ENCODE measurements around the gene ATP10A. TPM values are rescaled to one million over a fixed set of nuclear protein-coding genes. Genes with fewer than 3 reads are reported as not detected.
"Not testable (repeated sequence)": the region's sequence is repeated elsewhere in the genome, so short reads cannot be mapped to it uniquely, and the experiment has no call there.

Gene ATP10A
- total RNA-seq, 1 experiment from 2014 or later = 1.3 TPM

DNA sequence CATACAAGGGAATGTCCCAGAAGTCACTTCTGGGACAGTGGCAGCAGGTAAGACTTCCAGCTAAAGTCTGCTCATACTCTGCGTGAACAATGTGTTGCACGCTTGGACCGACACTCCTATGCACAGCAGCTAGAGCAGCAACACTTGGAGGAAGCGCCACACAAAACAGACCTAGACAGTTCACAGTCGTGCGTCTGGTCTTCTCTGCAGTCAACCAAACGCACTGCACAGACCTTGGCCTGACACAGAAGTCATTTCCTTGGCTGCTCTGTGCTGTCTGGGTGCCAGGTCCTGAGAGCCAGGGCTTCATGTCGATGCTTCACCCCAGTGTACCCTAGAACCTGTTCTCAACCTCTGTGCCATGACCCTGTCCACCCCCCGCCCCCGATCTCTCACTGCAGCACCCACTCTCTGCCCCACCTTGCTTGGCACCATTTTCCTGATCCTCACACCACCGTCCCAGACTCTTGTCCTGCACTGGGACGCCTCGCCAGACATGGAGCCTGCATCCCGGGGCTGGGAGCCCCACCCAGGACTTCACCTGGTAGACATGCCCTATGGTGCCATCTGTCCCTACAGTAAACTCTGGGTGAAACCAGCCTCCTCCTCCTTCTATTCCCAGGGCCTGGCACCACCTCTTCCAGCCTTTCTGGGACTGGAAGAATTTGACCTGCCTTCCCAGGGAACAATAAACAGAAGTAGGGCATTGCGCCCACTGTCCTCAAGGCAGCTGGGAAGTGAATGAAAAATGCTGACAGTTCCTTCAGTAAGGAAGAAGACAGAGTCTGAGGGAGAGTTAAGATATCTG lies 3.1 kb downstream of the ATP10A start:
- DNase-seq (ENCODE audit: low spot score) = peak; percentile 36

DNA sequence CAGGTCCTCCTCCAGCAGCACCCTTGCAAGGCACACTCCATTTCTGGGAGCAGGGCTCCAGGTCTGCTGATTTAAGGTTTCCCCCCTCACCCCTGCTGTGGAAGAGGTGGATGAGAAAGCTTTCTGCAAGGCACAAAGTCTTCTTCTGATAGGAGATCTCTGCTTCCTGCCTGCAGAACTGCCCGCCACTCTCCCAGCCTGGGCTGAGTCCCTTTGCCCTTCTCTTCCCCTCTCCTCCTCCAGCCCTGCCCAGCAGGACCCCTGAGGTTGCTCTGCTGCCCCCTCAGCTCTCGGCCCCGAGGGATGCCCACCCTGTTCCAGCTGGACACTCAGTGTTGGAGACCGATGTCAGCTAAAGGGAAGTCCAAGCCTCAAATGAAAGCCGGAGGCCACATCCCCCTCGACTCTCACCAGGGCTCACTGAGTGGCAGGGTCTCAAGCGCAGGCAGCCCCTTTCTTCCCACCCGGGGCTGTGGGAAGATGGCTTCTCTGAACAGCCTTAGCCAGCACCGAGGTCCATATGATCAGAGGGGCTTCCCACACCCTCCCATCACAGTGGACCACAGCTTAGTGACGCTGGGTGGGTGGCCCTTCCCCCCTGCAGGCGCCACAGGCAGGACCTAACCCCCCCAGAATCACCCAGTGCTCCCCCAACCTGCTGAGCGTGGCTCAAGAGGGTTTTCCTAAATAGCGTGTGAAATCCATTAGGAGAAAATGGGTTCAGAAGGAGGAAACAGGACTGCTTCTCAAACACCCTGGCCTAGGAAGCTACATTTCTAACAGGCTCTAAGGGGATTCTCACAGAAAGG lies 4.0 kb downstream of the ATP10A start:
- no peak for DNase-seq (ENCODE audit: low spot score)

DNA sequence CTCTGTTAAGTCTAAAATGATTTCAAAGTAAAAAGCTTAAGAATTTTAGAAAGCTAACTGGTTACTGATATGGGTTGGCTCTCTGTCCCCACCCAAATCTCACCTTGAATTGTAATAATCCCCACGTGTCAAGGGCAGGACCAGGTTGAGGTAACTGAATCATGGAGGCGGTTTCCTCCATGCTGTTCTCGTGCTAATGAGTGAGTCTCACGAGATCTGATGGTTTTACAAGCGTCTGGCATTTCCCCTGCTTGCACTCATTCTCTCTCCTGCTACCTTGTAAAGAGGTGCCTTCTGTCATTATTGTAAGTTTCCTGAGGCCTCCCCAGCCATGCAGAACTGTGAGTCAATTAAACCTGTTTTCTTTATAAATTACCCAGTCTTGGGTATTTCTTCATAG lies 7.1 kb downstream of the ATP10A start:
- DNase-seq (ENCODE audit: low spot score) = not testable (repeated sequence)

DNA sequence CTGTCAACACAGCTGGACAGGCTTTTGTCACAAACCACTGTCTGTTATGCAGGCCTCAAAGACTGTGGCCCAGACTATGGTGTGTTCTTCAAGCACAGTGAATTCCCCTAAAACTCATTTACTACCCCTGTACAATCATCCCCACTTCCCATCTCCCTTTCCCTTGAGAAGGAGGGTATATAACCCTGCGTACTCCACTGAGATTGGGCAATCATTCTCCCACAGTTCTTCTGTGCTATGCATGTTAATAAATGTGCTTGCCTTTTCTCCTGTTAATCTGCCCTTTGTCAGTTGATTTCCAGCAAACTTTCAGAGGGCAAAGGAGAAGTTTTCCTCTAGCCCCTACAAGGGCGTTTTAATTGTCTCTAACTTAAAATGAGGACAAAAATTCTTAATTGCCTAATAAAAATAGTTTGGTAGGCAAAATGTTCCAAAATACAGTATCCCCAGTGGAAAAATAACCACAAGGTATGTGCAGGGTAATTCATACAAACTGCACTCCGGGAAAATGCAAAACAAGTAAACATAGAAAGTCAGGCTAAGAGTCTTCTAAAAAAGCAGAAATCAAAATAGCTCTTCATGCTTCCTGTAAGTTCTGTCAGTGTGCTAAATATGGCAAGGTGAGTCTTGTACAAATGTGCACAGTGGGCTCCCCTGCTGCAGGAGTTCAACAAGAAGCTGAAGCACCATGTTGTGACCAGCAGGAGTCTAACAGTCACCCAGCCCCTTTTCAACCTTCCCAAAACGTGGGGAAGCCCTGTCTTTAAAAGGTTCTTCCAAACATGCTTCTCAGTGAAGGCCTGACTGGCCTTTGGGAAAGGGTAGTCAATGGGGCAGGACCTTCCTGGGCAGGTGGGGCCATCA lies 10.2 kb downstream of the ATP10A start:
- DNase-seq (ENCODE audit: low spot score) = no peak

DNA sequence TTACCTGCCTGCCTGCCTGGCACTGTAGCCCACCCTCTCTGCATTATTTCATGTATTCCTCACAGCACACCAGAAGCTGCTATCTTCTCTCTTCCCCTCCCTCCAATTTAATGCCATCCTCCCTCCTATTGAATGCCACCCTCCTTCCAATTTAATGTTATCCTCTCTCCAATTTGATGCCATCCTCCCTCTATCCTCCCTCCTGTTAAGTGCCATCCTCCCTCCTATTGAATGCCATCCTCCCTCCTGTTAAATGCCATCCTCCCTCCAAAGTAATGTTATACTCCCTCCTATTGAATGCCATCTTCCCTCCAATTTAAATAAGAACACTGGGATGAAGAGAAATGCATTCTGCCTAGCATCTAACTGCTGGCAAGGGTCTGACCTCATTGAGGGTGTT lies 11.1 kb downstream of the ATP10A start:
- no peak for DNase-seq (ENCODE audit: low spot score)

DNA sequence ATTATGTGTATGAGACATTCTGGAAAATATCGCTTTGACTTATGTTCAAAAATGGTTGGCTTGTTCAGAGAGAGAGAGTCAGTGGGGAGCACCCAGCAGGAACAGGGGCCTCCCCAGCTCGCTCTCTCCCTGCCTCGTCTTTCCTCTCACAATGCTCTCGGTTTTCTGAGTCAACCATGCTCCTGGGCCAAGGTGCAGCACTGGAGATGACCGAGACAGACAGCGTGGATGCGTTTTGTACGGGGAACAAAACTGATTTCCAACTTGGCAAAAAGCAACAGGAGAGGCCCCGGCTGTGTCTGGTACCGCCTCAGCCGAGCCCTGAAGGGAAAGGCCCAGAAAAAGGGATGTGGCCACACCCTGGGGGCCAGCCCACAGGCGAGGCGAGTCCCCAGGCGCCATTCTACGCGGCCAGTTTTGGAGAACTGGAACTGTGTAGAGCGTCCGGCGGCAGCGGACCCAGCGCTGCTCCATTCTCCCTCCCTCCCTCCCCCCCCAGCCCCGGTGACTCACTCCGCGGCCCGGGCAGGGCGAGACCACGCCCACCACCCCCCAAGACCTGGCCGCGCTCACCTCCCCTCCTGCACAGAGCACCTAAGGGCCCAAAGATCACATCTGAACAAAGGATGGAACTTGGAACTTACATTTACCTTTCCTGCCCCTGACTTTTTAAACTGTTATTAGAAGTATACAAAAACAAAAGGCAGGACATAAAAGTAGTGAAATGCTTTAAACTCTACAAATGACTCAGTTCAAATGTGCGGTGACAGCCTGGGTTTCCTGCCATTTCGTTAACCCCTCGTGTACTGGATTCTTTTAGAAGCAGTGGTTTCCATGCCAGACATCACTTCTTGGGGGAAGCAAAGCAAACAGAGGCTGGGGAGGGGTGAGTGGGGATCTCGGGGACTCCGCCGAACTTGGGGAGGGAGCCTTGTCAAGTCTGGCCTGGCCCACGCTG lies 12.7 kb downstream of the ATP10A start:
- peak; percentile 65 for DNase-seq (ENCODE audit: low spot score)

DNA sequence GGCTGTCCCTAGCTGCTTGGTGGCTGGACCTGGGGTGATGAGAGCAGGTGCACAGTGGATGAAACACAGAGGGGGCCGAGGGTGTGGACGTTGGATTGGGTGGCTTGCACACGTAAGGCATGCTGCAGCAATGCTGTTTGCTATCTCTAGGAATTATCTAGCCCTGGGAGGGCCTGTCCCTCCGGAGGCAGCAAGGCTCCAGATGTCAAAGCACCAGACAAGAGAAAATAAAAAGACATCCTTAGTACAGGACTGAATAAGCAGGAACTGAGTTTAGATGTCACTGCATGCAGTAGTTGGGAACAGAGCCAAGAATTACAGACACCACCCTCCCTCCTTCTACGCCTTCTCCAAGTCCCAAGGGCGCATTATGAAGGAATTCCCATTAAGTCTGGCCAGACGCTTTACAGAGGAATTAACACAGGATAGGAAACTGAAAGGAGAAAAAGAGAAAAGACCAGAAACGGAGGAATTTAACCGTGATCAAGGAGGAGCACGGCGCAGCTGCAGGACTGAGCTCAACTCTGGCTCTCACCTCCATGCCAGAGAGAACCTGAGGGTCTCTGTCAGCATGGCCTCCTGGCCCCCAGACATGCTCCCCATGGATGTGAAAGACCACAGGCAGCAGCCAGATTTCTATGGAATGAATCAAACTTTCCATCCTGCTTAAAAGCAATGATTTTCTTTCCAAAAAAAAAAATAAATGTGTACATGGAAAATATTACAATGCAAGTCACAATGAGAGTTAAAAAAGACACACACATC lies 13.8 kb downstream of the ATP10A start:
- DNase-seq (ENCODE audit: low spot score) = peak; percentile 71

DNA sequence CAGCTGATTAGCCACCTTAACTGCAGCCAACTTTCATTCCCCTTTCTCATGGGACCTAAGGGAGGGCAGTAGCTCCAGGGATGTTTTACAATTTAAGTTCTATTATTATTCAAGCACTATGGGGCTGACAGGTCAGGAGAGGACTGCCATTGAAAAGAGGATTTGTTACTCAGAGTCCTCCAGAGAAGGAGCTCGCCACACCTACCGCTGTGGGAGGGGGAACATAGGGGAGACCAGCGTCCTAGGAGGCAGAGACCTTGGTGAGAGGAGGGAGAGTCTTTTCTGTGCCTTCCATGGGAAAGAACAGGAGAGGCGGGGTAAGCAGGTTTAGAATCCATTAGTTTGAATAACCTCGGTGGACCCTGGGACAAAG lies 14.4 kb downstream of the ATP10A start:
- DNase-seq (ENCODE audit: low spot score) = no peak

DNA sequence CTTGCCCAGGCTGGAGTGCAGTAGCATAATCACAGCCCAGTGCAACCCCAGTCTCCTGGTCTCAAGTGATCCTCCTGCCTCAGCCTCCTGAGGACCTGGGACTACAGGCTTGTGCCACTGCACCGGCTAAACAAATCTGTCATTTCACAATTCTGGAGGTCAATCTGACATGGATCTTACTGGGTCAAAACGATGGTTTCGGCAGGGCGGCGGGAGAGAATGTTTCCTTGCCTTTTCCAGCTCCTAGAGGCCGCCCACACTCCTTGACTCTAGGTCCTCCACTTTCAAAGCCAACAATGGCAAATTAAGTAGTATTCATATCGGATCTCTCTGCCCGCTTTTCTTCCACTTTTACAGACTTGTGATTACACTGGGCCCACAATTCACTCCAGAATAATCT lies 14.8 kb downstream of the ATP10A start:
- no peak for DNase-seq (ENCODE audit: low spot score)

DNA sequence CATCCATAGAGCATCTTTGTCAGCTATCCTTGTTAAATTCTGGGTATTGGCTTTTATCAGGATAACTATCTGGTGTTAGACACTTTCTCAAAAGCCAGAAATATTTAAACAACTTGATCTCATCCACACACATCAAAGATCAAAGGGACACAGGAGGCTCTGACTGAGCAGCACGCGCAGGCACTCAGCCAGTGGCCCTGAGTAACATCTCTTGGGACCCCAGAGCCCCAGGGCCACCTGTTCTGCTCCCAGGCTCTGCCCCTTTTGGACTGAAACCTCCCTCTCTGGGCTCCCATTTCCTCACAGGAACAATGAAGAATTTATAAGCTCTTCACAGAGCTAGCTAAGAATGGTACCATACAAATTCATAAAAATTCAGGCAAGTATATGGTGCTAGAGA lies 16.1 kb downstream of the ATP10A start:
- DNase-seq (ENCODE audit: low spot score) = no peak

DNA sequence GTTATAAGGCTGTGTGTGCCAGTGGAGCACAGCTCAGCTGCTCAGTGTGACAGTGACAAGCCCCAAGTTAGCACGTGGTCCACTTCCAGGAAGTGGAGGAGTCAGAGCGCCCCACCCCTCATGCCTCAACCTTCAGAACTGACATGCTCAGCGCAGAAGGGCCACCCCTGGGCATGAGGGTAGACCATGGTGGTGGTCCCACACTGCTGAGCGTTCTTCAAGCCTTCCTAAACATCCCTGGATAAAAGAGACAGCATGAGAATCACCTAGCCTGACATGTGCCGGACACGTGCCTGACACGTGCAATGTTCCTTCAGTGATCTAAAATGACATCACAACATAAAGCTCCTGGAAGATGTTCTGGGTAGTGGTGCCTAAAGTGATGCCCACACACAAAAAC lies 16.8 kb downstream of the ATP10A start:
- no peak for DNase-seq (ENCODE audit: low spot score)

DNA sequence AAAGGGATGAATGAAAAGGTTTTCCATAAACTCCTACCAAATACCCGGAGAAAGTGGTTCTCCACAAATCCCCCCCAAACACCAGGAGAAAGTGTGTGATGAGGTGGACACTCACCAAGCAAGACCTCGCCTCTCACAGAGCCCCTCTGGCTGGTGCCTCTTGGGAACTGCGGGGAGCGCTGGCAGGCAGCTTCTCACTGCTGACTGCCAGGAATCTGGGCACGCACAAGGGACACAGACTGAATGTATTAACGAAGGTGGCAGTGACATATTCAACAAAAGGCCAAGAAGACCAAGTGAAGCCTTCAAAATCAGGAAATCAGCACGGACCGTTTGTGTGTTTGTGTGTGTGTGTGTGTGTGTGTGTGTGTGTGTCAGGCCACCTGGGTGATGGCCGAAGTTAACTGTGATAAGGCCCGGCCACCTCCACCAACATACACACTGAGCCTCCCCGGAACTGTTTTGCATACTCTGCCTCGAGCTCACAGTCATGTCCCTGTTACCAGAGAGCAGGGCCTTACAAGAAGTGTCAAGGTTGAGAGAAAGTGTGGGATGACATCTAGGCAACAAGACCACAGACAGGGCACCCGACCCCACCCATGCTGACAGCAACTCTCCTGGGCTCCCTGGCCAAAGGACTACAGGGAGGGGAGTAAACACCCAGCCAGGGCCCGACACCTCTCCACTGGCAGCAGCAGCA lies 18.0 kb downstream of the ATP10A start:
- no peak for DNase-seq (ENCODE audit: low spot score)

DNA sequence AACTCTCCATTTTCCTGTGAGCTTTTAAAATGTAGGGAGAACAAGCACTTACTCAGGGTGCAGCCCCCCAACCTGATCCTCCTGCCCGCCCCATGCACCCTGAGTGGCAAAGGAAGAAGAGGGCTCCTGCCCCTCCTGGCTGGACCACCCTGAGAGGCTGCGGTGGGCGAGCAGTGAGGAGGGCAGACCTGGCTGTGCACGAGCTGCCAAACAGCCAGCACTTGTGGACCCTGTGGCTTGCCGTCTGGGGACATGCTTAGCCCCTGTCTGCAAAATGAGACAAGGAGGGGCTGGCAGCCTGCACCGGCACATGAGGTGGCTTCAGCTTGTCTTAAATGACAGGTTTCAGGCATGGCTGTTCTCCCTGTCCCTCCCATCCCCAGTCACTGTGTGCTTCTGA lies 18.6 kb downstream of the ATP10A start:
- DNase-seq (ENCODE audit: low spot score) = no peak

DNA sequence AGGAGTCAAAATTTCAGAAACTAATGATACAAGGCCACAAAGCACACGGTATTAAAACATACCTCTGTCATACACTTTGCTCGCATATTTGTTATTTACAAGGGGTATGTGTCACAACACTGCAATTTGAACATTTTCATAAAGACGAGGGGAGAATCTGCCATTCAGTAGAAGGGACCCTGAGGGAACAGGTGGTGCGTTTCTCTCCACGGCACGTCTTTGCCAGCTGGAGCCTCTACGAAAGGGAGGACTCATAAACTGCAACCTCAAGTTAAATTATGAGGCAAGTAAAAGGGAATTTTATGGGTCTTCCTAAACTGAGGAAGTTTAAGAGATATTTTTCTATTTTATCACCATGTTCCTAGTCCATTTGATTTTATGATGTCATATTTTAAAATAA lies 19.1 kb downstream of the ATP10A start:
- DNase-seq (ENCODE audit: low spot score) = no peak

DNA sequence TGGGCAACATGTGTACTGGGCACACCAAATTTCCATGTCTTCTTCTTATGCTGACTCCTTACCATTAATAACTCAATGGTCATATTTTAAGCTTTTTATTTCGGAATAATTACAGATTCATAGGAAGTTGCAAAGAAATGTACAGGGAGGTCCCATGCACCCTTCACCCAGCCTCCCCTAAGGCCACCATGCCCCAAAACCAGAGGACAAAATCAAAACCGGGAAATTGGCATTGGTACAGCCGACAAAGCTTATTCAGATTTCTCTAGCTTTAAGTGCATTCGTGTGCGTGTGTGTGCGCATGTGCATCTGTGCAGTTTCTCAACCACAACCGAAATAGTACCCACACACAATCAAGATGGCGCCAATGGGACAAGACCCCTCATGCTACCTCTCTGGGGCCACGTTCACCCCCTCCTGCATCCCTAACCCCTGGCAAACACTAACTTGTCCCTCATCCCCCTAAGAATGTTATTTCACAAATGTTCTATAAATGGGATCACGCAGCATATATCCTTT lies 23.4 kb downstream of the ATP10A start:
- no peak for DNase-seq (ENCODE audit: low spot score)

DNA sequence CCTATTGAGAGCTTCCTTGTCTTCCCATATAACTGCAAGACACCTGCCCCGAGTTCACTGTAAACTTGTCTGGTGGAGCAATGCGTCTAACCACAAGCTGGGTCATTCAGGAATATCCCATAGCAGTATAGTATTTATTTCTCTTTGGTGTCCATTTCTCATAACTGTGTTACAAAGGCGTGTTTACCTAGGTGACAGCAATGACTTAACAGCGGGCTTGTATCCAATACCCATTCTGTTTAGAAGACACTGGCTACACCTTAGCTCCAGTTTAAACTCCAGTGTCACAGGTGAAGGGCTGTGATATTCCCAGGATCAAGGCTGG lies 24.3 kb downstream of the ATP10A start:
- no peak for DNase-seq (ENCODE audit: low spot score)

DNA sequence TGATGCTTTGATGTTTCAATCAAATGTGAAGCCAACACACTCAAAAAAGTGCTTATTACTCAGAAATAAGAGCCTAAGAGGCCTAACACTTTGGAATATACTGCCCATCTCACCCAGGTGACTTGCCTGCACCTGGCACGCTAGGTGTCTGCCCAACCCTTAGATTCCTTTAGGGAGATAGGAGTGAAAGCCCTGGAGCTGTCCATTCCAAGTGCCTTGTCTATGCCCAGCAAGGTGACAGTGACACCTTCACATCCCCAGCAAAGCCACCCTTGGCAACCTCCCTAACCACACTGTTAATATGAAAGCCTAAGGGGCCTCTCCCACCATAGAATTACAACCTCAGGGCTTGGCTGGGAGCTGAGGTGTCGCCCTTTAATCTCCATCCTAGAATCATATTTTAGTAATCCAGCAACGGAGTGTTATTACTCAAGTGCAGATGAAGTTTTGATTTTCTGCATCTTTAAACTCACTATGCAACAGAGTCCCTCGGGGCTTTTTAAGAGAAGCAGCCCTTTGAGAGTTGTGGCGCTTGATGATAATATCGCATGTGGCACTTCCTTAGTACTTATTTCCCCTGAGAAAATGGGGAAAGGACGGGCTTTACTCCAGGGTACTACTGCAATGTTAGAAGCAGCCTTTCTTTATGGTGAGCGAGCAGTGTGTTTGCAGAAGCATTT lies 24.8 kb downstream of the ATP10A start:
- no peak for DNase-seq (ENCODE audit: low spot score)

DNA sequence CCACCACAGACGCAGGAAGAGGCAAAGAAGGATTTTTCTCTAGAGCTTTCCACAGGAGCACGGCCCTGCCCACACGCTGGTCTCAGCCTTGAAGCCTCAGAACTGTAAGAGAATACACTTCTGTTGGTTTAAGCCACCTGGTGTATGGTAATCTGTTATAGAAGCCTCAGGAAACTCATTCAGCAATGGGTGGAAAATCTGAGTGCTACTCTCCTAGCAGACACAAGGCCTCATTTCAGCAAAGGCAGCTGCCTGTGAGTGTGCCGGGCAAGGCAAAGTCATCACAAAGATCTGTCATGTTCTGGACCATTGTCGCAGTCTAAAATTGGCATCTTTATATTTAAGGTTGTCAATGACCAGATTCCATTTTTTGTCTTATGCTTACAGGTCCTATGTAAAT lies 31.0 kb downstream of the ATP10A start:
- DNase-seq (ENCODE audit: low spot score) = no peak

DNA sequence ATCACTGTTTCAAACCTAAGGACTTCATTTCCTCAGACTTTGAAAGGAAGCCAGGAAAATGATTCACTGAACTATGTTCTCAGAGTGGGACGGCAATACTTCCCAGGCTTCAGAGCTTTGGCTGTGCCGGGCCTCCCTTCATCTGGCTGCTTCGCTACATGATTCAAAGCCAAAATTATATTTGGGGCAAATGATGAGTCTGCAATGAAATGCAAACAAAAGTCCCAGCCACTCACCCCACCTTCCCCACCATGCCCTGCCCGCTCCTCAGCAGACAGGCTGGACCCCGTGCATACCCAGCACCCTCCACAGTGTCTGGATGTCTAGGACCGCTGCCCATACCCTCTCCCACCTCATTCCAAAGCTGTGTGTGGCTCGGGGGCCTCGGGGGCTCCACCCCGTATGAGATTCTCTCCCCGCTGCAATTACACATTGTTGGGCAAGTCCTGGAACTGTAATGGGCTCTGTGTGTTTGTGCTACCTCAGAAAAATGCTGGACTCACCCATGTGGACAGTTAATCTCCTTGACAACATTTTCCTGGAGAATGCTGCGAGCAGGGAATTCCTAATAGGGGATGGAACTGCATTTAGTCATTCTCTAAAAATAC lies 32.2 kb downstream of the ATP10A start:
- DNase-seq (ENCODE audit: low spot score) = peak; percentile 14

Measured in H4 (cell line).